Measurements from ENCODE around the gene LTB.

The LTB gene

DNA sequence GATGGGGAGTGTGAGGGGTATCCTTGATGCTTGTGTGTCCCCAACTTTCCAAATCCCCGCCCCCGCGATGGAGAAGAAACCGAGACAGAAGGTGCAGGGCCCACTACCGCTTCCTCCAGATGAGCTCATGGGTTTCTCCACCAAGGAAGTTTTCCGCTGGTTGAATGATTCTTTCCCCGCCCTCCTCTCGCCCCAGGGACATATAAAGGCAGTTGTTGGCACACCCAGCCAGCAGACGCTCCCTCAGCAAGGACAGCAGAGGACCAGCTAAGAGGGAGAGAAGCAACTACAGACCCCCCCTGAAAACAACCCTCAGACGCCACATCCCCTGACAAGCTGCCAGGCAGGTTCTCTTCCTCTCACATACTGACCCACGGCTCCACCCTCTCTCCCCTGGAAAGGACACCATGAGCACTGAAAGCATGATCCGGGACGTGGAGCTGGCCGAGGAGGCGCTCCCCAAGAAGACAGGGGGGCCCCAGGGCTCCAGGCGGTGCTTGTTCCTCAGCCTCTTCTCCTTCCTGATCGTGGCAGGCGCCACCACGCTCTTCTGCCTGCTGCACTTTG lies 6.8 kb downstream of the LTB start, which contains the start of gene TNF:
Gene TNF (plus strand): TSS at position 231 of the 567 bp plus-strand sequence. CDS start 177 bp downstream, at position 408.
- DNase-seq = peak; percentile 92

DNA sequence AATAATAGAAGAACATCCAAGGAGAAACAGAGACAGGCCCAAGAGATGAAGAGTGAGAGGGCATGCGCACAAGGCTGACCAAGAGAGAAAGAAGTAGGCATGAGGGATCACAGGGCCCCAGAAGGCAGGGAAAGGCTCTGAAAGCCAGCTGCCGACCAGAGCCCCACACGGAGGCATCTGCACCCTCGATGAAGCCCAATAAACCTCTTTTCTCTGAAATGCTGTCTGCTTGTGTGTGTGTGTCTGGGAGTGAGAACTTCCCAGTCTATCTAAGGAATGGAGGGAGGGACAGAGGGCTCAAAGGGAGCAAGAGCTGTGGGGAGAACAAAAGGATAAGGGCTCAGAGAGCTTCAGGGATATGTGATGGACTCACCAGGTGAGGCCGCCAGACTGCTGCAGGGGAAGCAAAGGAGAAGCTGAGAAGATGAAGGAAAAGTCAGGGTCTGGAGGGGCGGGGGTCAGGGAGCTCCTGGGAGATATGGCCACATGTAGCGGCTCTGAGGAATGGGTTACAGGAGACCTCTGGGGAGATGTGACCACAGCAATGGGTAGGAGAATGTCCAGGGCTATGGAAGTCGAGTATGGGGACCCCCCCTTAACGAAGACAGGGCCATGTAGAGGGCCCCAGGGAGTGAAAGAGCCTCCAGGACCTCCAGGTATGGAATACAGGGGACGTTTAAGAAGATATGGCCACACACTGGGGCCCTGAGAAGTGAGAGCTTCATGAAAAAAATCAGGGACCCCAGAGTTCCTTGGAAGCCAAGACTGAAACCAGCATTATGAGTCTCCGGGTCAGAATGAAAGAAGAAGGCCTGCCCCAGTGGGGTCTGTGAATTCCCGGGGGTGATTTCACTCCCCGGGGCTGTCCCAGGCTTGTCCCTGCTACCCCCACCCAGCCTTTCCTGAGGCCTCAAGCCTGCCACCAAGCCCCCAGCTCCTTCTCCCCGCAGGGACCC lies 7.8 kb downstream of the LTB start:
- DNase-seq = peak; percentile 76

DNA sequence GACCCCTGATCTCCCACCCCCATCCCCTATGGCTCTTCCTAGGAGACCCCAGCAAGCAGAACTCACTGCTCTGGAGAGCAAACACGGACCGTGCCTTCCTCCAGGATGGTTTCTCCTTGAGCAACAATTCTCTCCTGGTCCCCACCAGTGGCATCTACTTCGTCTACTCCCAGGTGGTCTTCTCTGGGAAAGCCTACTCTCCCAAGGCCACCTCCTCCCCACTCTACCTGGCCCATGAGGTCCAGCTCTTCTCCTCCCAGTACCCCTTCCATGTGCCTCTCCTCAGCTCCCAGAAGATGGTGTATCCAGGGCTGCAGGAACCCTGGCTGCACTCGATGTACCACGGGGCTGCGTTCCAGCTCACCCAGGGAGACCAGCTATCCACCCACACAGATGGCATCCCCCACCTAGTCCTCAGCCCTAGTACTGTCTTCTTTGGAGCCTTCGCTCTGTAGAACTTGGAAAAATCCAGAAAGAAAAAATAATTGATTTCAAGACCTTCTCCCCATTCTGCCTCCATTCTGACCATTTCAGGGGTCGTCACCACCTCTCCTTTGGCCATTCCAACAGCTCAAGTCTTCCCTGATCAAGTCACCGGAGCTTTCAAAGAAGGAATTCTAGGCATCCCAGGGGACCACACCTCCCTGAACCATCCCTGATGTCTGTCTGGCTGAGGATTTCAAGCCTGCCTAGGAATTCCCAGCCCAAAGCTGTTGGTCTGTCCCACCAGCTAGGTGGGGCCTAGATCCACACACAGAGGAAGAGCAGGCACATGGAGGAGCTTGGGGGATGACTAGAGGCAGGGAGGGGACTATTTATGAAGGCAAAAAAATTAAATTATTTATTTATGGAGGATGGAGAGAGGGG lies 8.8 kb downstream of the LTB start:
- peak; percentile 32 for DNase-seq

DNA sequence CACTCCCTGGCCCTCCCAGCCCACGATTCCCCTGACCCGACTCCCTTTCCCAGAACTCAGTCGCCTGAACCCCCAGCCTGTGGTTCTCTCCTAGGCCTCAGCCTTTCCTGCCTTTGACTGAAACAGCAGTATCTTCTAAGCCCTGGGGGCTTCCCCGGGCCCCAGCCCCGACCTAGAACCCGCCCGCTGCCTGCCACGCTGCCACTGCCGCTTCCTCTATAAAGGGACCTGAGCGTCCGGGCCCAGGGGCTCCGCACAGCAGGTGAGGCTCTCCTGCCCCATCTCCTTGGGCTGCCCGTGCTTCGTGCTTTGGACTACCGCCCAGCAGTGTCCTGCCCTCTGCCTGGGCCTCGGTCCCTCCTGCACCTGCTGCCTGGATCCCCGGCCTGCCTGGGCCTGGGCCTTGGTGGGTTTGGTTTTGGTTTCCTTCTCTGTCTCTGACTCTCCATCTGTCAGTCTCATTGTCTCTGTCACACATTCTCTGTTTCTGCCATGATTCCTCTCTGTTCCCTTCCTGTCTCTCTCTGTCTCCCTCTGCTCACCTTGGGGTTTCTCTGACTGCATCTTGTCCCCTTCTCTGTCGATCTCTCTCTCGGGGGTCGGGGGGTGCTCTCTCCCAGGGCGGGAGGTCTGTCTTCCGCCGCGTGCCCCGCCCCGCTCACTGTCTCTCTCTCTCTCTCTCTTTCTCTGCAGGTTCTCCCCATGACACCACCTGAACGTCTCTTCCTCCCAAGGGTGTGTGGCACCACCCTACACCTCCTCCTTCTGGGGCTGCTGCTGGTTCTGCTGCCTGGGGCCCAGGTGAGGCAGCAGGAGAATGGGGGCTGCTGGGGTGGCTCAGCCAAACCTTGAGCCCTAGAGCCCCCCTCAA lies 9.9 kb downstream of the LTB start, which contains the start of gene LTA:
Gene LTA (plus strand): TSS at position 249 of the 871 bp plus-strand sequence. CDS start 454 bp downstream, at position 703.
- DNase-seq = peak; percentile 89

DNA sequence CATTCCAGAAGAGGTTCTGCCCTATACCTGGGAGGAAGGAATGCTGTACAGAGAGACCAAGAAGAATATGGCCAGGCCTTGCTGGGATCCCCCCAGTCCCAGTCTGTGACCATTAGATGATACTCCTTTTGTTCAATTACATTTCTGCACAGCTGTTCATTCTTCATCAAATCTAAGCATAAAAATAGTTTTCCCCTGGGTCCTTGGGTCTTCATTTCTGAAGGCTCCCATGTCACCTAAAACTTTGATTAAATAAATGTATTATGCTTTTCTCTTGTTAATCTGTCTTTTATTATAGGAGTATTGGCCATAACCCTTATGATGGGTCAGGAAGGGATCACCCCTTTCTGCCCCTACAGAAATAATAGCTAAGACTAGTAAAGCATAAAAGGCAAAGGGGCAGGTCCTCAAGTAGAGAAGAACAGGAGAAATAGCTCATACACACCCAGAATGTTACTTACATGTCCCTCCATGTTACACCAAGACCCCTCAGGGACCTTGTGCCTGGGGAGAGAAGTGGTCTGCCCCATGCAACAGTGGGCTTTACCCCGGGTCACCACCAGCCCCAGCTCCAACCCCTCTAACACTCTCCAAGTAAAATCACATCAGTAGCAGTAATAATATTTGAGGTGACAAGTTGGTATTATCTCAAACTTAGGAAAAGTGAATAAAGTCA lies 12.2 kb downstream of the LTB start:
- DNase-seq = no peak

DNA sequence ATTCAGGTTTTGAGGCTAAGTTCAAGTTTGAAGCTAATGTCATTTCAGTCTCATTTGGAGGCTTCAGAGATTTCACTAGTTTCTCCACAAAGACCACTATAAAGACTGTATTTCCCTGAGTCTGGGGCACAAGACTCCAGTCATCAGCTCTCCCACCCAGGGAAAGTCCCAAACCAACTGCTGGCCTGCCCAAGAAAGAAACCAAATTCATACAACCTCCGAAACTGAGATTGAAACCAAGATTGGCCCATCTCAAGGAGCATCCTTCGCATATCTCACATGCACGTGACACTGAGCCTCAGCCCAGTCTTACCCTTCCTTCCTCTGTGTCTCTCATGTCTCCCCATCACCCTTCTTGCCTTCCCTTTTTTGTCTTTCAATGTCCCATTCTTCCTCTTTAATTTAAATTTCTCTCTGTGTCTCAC lies 13.7 kb downstream of the LTB start:
- peak; percentile 82 for DNase-seq

DNA sequence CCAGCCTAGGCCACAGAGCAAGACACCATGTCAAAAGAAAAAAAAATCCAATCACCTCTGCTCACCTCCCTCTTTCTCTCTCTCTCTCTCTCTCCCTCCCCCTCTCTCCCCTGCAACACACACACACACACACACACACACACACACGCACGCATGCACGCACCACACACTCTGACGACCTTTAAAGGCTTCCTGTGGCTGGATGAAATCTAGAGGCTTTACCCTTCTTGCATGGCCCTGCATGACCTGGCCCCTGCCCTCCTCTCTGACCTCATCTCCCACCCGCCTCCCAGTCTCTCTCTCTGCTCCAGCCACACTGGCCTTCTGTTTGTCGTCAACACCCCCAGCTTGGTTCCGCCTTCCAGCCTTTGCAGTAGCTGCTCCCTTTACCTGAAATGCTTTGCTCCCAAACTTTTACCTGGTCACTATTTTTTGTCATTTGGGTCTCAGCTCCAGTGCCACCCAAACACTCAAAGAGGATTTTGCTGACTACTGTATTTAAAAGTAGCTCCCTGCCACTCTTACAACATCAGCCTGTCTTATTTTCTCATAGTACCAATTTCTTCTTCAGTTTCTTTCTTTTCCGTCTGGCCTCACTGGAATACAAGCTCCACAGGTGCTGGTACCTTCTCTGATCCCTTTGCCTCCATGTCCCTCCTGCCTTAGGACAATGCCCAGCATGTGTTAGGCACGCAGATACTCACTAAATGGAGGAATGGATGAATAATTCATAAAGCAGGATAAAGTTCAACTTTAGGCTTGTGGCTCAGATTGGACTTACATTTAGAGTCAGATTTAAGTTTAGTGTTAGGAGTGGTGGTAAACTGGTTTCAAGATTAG lies 14.5 kb downstream of the LTB start:
- DNase-seq = peak; percentile 56

DNA sequence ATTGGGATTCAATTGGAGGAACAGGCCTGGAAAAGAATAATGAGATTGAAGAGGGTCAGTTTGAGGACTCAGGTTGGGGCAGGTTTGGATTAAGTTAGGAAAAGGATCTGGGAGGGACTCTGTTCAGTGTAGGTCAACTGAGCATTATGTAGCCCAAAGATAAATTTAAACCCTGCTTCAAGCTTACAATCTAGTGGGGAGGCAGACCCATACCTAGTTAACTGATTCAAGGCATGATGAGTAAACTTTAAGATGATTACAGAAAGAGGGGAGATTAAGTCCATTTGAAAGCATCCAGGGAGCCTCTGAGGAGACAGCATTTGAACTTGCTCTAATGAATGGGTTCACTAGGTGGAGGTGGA lies 21.5 kb downstream of the LTB start:
- no peak for DNase-seq

DNA sequence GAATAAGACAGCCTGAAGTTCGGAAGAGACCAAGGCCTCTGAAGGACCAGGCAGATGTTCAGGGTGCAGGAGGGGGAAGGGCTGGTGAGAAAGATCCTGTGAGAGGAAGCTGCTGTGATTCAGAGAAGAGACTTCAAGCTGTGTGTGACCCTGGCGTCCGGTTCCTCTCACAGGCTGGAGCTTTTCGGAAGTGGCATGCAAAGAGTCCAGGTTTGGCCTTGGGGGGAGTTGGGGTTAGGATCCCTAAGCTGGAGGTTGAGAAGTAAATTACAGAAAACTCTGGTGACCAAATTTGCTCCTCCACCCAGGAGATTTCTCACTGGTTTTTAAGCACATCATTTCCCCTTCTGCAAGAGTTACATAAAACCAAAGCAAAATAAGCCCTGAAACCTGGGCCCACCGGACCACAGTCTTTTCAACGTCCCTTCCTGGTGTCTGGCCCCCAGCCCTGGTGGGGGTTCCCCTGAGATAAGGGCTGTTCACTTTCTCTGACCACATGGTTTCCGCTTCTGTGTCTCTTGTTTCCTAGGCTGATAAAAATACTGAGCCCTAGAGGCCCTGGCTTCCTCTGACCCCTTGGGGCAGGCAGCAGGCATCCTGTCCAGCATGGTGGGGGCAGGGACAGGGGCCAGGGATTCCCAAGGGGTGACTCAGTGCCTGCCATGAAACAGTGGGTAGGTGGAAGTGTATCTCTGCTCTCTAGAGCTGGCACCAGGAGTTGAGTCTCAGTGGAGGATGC lies 22.1 kb downstream of the LTB start:
- peak; percentile 70 for DNase-seq

DNA sequence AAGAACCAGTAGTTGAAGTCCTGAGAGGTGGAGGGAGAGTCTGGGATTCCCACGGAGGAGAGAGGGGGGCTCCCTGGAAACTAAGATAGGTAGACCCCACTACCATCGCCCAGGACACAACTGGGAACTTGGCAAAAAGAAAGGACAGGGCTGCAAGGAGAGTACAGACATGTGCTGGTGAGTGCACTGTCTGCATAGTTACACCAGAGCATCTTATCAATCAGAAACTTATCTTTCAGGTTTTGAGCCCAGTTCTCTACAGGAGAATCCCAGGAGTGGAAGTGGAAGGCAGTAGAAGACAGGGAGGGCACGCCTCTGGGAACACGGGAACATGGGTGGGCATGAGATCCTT lies 22.6 kb downstream of the LTB start:
- DNase-seq = no peak

DNA sequence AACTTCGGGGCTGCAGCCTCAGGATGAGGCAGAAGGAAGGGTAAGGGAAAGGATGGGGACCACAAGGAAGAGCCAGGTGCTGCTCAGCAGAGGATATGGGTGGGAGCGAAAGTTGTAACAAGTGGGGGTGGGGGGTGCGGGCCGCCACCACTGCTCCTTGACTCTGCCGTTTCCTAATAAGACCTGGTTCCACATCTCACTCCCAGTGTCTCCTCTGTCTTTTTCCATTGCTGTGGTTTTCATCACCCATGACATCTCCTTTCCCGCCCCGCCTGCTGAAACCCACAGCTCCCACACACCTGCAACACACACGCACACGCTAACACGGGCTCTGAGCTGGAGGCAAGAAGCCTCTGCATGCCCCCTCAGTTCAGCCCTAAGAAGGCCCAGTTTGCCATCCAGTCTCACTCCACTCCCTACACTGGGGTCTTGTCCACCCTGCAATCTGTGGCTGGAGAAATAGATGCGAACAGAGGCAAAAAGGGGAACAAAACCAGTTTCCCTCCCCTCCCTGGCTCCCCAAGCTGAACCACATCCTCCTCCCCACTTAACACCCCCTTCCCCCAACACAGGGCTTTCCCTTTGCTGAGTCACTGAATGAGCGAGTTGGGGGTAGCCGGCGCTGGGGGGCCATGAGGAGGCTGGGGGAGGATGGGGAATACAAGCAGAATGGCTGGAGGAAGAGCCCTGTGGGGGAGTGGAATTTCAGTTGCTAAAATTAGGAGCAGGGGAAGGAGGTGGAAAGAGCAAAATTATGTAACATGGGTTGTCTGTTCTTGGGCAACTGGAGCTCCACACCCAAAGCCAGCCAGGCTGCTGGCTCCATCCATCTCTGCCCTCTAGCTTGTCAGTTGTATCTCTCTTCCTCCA lies 23.4 kb downstream of the LTB start:
- peak; percentile 79 for DNase-seq

DNA sequence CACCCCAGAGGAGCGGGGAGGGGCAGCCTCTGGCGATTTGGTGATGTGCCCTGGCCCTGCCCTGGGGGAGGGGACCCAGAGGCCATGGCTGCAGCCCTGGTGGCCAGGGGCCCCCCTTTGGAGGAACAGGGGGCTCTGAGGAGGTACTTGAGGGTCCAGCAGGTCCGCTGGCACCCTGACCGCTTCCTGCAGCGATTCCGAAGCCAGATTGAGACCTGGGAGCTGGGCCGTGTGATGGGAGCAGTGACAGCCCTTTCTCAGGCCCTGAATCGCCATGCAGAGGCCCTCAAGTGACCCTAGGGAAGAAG lies 24.0 kb downstream of the LTB start:
- no peak for DNase-seq

DNA sequence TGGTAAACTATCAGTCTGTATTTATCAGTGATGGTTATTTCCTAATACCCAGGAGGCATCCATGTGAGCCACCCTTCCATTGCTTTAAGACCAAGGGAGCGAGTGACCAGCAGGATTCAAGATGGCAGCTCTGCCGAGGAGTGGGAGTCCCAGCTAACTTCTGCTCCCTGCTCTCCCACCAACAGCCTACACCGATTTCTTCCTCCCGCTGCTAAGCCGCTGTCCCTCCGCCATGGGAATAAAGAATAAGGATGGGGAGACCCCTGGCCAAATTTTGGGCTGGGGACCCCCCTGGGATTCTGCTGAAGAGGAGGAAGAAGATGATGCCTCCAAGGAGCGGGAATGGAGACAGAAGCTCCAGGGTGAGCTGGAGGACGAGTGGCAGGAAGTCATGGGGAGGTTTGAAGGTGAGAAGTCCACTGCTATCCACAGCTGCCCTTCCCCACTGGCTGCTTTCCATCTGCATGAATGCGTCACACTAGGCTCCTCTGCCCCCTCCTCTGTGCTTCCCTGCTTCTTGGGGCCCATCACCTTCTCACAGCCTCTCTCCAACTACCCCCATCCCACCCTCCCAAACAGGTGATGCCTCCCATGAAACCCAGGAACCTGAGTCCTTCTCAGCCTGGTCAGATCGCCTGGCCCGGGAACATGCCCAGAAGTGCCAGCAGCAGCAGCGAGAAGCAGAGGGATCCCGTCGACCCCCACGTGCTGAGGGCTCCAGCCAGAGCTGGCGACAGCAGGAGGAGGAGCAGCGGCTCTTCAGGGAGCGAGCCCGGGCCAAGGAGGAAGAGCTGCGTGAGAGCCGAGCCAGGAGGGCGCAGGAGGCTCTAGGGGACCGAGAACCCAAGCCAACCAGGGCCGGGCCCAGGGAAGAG lies 24.5 kb downstream of the LTB start:
- DNase-seq = no peak

DNA sequence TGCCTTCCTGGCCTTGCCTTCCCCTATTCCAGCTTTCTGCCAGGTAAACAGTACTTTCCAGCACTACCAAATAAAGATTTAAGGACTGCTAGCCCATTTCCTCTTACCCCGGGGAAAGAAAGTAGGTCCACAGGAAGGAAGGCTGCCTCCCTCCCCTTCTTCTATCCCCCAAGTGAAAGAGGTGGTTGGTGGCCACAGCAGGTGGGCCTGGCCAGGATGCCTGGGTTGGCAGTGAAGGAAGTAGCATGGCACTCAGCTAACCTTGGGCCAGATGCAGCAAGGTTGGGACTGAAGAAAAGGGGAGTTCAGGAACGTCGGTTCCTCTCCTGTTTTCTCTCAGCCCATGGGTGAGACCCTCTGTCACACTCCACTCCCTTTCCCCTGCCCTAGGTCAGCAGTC lies 25.9 kb downstream of the LTB start:
- DNase-seq = no peak

DNA sequence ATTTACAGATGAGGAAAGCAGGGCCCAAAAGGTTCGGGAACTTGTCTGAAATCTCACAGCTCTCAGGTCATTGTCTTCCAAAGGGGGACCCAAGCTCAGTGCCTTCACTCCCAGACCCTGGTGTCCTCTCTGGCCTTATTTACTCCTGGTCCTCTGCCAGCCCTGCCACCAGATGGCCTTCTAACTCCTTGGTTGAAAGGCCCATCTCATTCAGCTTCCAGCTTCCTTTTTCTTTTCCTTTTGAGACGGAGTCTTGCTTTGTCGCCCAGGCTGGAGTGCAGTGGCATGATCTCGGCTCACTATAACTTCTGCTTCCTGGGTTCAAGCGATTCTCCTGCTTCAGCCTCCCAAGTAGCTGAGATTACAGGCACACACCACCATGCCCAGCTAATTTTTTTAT lies 30.9 kb downstream of the LTB start:
- peak; percentile 66 for DNase-seq

DNA sequence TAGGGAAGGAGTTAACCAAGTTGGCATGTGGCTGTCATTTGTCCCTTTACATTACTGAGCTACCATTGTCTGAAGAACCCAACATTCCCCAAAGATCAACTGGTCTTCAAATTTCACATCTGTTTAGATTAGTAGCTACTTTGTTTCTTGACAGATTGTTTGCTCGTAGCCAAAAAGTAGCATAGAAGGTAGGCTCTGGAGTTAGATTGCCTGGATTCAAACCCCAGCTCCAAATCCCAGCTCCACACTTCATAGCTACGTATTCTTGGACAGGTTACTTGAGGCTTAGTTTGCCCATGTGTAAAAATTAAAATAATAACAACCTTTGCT lies 33.7 kb downstream of the LTB start:
- no peak for DNase-seq

DNA sequence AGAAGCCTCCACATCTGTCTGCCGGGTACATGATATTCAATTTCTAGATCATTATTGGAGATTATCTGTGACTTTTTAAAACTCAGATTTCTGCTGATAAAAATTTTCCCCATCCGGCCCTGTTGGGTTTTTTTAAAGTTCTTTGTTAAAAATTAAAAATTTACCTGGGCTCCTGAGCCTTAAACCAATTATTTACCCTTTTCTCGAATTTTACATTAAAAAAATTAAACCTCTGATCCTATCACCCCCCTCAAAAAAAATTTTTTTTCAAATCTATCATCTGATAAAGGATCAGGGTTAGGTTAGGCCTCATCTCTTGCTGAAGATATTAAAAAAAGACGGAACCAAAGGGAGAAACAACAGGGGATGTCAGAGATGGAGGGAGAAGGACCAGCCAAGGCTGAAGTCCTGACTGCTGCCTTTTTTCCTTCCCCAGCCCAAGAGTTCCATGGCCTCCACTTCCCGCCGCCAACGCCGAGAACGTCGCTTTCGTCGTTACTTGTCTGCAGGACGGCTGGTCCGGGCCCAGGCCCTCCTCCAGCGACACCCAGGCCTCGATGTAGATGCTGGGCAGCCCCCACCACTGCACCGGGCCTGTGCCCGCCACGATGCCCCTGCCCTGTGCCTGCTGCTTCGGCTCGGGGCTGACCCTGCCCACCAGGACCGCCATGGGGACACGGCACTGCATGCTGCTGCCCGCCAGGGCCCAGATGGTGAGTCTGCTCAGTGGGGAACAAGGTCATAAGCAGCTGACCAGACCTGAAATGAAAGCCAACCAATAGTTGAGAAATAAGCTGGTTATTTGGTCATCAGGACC lies 34.3 kb downstream of the LTB start:
- DNase-seq = no peak
